Lower lobe of right lung (tissue), 2 donors: ENCODE measurements around the gene UGT1A8. TPM values are rescaled to one million over a fixed set of nuclear protein-coding genes. Genes with fewer than 3 reads are reported as not detected.

Experiments used
- ATAC-seq, 2 donors: fragments of 200-7000 bp; cut with Tn5 transposase; one replicate each; pipeline ENCODE4 v1.9.1; 2020 to 2022; ENCODE audit warnings: mild to moderate bottlenecking in 2 of 2, moderate library complexity in 2 of 2
- DNase-seq: peaks from one replicate; pipeline ENCODE4 v3.0.0-alpha.2; 2020
- H3K27ac ChIP-seq: fragments of 200-600 bp; one replicate; pipeline ENCODE4 v1.8.0; 2022
- H3K27me3 ChIP-seq: fragments of 200-600 bp; one replicate; pipeline ENCODE4 v1.8.0; 2022; ENCODE audit warnings: low read depth
- H3K36me3 ChIP-seq: fragments of 200-600 bp; one replicate; pipeline ENCODE4 v1.8.0; 2022; ENCODE audit warnings: mild to moderate bottlenecking
- H3K4me1 ChIP-seq: fragments of 200-600 bp; one replicate; pipeline ENCODE4 v1.8.0; 2022
- H3K4me3 ChIP-seq: fragments of 200-600 bp; one replicate; pipeline ENCODE4 v1.8.0; 2022; ENCODE audit warnings: mild to moderate bottlenecking
- H3K9me3 ChIP-seq: fragments of 200-600 bp; one replicate; pipeline ENCODE4 v1.8.0; 2022
- intact Hi-C: fragments of 100-400 bp; cut with DNase I; formaldehyde crosslinking; loops from one replicate; pipeline ENCODE4 v1.11.0; 2022
- total RNA-seq: library from RNA; stranded (reverse); fragmentation: NEBNext Ultra II Directional; extraction: Animal tissue kit (Norgen Biotek cat#: 25700); gene quantifications from one replicate; pipeline ENCODE4 v1.2.1, GENCODE V29; 2021
- TF ChIP-seq, protein P1 (sequence below): fragments of 200-600 bp; IDR thresholded peaks from one replicate; pipeline ENCODE4 v1.8.0; 2022; ENCODE audit warnings: antibody characterized with exemption, mild to moderate bottlenecking
- donor health status: DM: no; HTN: yes; CAD: no; lungs with severe emphysema.

The UGT1A8 gene
- total RNA-seq, 1 donor from 2014 or later: not detected

DNA sequence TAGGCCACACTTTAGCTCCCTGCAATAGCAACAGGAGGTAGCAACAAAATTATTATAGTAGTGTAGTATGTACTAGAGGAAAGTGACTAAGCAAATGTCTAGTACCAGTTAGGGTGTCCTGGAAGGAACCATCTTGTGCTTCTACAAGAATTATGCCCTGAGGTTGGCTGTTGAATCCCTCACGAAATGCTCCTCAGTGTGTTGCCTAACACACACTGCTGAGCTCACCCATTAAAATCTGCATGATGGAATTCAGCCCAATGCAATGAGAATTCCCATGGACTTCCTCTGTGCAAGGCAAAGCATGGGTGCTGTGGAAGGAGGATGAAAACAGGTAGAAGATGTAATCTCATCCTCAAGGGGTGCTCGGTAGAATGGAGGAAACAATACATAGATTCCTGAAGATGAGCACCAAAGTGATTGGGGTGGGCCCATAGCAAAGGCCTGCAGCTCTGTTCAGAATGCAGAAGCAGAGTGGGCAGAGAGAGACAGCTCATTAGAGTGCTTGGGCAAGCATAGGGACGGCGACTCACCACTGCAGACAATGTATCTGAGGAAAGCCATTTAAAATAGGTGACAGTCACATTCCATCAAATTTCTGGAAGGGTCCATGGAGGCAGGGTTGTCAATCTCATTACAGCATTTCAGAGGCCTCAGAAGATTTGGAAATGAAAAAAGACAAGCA lies 63.1 kb downstream of the UGT1A8 start:
- H3K27me3 ChIP-seq: no peaks in the 10 kb centered on the region
- TF ChIP-seq, protein P1, sequence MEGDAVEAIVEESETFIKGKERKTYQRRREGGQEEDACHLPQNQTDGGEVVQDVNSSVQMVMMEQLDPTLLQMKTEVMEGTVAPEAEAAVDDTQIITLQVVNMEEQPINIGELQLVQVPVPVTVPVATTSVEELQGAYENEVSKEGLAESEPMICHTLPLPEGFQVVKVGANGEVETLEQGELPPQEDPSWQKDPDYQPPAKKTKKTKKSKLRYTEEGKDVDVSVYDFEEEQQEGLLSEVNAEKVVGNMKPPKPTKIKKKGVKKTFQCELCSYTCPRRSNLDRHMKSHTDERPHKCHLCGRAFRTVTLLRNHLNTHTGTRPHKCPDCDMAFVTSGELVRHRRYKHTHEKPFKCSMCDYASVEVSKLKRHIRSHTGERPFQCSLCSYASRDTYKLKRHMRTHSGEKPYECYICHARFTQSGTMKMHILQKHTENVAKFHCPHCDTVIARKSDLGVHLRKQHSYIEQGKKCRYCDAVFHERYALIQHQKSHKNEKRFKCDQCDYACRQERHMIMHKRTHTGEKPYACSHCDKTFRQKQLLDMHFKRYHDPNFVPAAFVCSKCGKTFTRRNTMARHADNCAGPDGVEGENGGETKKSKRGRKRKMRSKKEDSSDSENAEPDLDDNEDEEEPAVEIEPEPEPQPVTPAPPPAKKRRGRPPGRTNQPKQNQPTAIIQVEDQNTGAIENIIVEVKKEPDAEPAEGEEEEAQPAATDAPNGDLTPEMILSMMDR: no peak
- intact Hi-C loops: no loop called here
- H3K4me3 ChIP-seq: no peak overlapping the region
- ATAC-seq: no peak
- no peaks in the 10 kb centered on the region for H3K4me1 ChIP-seq
- no peaks in the 10 kb centered on the region for H3K9me3 ChIP-seq
- no peaks in the 10 kb centered on the region for H3K36me3 ChIP-seq
- H3K27ac ChIP-seq: no peak overlapping the region
- no peak for DNase-seq

DNA sequence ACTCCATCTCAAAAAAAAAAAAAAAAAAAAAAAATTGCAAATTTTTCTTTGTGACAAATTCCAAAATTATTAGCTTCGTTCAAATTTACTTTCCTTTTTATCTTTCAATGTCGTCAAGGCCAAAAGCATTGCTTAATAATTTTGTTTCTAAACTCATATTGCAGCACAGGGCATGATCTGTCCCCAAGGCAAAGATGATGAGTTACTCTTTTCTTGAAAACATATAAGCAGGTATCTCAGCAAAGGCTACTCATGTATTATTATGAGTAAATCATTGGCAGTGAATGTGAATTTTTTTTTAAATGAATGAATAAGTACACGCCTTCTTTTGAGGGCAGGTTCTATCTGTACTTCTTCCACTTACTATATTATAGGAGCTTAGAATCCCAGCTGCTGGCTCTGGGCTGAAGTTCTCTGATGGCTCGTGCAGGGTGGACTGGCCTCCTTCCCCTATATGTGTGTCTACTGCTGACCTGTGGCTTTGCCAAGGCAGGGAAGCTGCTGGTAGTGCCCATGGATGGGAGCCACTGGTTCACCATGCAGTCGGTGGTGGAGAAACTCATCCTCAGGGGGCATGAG lies 64.2 kb downstream of the UGT1A8 start, which contains the start of gene UGT1A7:
Gene UGT1A7, plus strand, starts transcription at position 381 of the 579 bp plus-strand sequence. Its CDS starts 37 bp downstream, at position 418.
- ATAC-seq: no peak
- H3K9me3 ChIP-seq: no peaks in the 10 kb centered on the region
- no peak for DNase-seq
- no peaks in the 10 kb centered on the region for H3K4me1 ChIP-seq
- H3K36me3 ChIP-seq: no peaks in the 10 kb centered on the region
- no peaks in the 10 kb centered on the region for H3K27me3 ChIP-seq
- intact Hi-C loops: no loop called here
- H3K27ac ChIP-seq: no peak within 1 kb of the TSS
- no peak within 1 kb of the TSS for H3K4me3 ChIP-seq
- TF ChIP-seq, protein P1: no peak

- no peak for ATAC-seq
- Histone ChIP-seq H3K9me3 (no peaks in the 10 kb centered on the region), H3K36me3 (no peaks in the 10 kb centered on the region), H3K4me3 (no peak overlapping the region), H3K27me3 (no peaks in the 10 kb centered on the region), H3K4me1 (no peaks in the 10 kb centered on the region), H3K27ac (no peak overlapping the region)
- intact Hi-C loops: no loop called here
- TF ChIP-seq, protein P1: no peak
- DNase-seq: no peak
These were observed 67.2 kb downstream of the UGT1A8 start for GRCh38 chr2:233684640-233685039.

- Histone ChIP-seq H3K4me3 (no peak overlapping the region), H3K36me3 (no peaks in the 10 kb centered on the region), H3K4me1 (no peaks in the 10 kb centered on the region), H3K27me3 (no peaks in the 10 kb centered on the region), H3K9me3 (no peaks in the 10 kb centered on the region), H3K27ac (no peak overlapping the region)
- TF ChIP-seq, protein P1: no peak
- intact Hi-C loops: no loop called here
- DNase-seq (no peak), ATAC-seq (no peak)
These were observed 69.5 kb downstream of the UGT1A8 start for GRCh38 chr2:233686928-233687327.

DNA sequence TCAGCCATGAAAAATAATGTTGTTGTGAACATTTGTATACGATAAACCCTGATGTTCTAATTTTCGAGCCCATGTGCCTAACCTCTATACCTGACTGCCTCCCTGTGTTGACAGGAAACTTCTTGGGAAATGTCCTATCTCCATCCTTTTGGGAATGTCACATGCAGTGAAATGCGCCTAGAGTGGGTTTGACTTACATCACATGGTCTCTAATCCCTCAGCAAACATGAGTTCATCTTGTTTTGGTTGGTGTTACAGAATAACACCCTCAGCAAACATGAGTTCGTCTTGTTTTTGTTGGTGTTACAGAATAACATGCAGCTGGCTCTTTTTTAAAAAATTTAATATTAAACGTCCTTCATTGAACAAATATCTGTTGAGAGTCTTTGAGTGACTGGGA lies 70.9 kb downstream of the UGT1A8 start:
- DNase-seq (no peak), ATAC-seq (no peak)
- H3K4me1 ChIP-seq: no peaks in the 10 kb centered on the region
- intact Hi-C loops: no loop called here
- no peak overlapping the region for H3K4me3 ChIP-seq
- no peaks in the 10 kb centered on the region for H3K36me3 ChIP-seq
- no peak overlapping the region for H3K27ac ChIP-seq
- H3K9me3 ChIP-seq: no peaks in the 10 kb centered on the region
- H3K27me3 ChIP-seq: no peaks in the 10 kb centered on the region
- TF ChIP-seq, protein P1: no peak
